HL-60 (cell line): ENCODE measurements around the gene PLPPR5.

Source experiments
- DNase-seq, 2 experiments: peaks; one replicate each; pipeline ENCODE4 v3.0.0-alpha.2; 2010 to 2020; ENCODE audit warnings: low read depth in 1 of 2, low spot score in 1 of 2
- H3K27ac ChIP-seq: fragments of 250-450 bp; sonication (Bioruptor Pico); replicated peaks from 2 replicates; pipeline ENCODE4 v1.5.1; 2020; ENCODE audit warnings: mild to moderate bottlenecking, moderate library complexity
- H3K27me3 ChIP-seq: fragments of 250-450 bp; sonication (Bioruptor Pico); 2 replicates; pipeline ENCODE4 v1.5.1; 2021; ENCODE audit warnings: mild to moderate bottlenecking, moderate library complexity; ENCODE audit not compliant: insufficient read depth, poor library complexity, severe bottlenecking
- H3K4me3 ChIP-seq: replicated peaks from 2 replicates; pipeline ENCODE4 v1.5.1; 2011; ENCODE audit warnings: mild to moderate bottlenecking, control low read depth, low read length; ENCODE audit not compliant: insufficient read depth
- CTCF ChIP-seq: IDR thresholded peaks from one replicate; pipeline ENCODE4 v1.5.1; 2011; ENCODE audit warnings: low read length, control low read depth, inconsistent platforms; ENCODE audit not compliant: insufficient read depth
- GABPA ChIP-seq: IDR thresholded peaks from 2 replicates; pipeline ENCODE4 v1.6.1; 2012; ENCODE audit warnings: low read depth
- POLR2AphosphoS5 ChIP-seq: IDR thresholded peaks from 2 replicates; pipeline ENCODE4 v1.6.1; 2012; ENCODE audit warnings: low read depth
- REST ChIP-seq: IDR thresholded peaks from 2 replicates; pipeline ENCODE4 v1.6.1; 2012; ENCODE audit warnings: low read depth; ENCODE audit not compliant: insufficient replicate concordance
- SPI1 ChIP-seq: IDR thresholded peaks from 2 replicates; pipeline ENCODE4 v1.6.1; 2012; ENCODE audit warnings: low read depth, mild to moderate bottlenecking, borderline replicate concordance

The PLPPR5 gene

GRCh38 chr1:98906361-98906760 lies 98.3 kb downstream of the PLPPR5 start:
- Histone ChIP-seq H3K27me3 (no peaks in the 10 kb centered on the region), H3K27ac (no peak overlapping the region), H3K4me3 (no peak overlapping the region)
- no peak for DNase-seq
- TF ChIP-seq POLR2AphosphoS5 (no peak), CTCF (no peak), REST (no peak)

GRCh38 chr1:98904684-98905083 lies 100.0 kb downstream of the PLPPR5 start:
- Histone ChIP-seq H3K27me3 (no peaks in the 10 kb centered on the region), H3K27ac (no peak overlapping the region), H3K4me3 (no peak overlapping the region)
- TF ChIP-seq REST (no peak), SPI1 (no peak), CTCF (no peak), POLR2AphosphoS5 (no peak), GABPA (no peak)
- DNase-seq = no peak

GRCh38 chr1:98903726-98904125 lies 100.9 kb downstream of the PLPPR5 start:
- no peak overlapping the region for H3K27ac ChIP-seq
- no peak overlapping the region for H3K4me3 ChIP-seq
- DNase-seq = no peak
- TF ChIP-seq POLR2AphosphoS5 (no peak), CTCF (no peak), SPI1 (no peak), GABPA (no peak), REST (no peak)
- H3K27me3 ChIP-seq = no peaks in the 10 kb centered on the region
